SK-N-SH (cell line): ENCODE measurements around the gene IFT20. TPM values are rescaled to one million over a fixed set of nuclear protein-coding genes. Genes with fewer than 3 reads are reported as not detected.

Source experiments
- CTCF ChIA-PET: fragments of 300-600, 350-600 bp; formaldehyde crosslinking; extraction: SDS; loops from one replicate; lab custom pipeline; 2021; lab: Yijun Ruan, JAX
- POLR2A ChIA-PET: fragments of 350-600 bp; sonication (Branson Sonifier 250); formaldehyde crosslinking; extraction: SDS; loops from one replicate; lab custom pipeline; 2020; ENCODE audit warnings: antibody characterized with exemption, inconsistent platforms; lab: Yijun Ruan, JAX
- DNase-seq: peaks from one replicate; pipeline ENCODE4 v3.0.0; 2012
- H2AFZ ChIP-seq: fragments of 200-600 bp; sonication (generic); 2 replicates; pipeline ENCODE4 v1.8.1; 2016; ENCODE audit warnings: antibody characterized with exemption, mild to moderate bottlenecking, low read depth
- H3F3A ChIP-seq: fragments of 200-600 bp; sonication (generic); replicated peaks from 2 replicates; pipeline ENCODE3; 2016; ENCODE audit warnings: antibody characterized with exemption, mild to moderate bottlenecking; ENCODE audit not compliant: insufficient read depth
- H3K27ac ChIP-seq, 2 experiments: fragments of 200-500 bp in 1 of 2; fragments of 200-600 bp in 1 of 2; sonication (Bioruptor generic) in 1 of 2; sonication (generic), shearing (Covaris generic) in 1 of 2; 2 replicates each; pipeline versions ENCODE4 v1.5.1 to v1.6.1; 2014 to 2016; ENCODE audit warnings: low read depth in 2 of 2, inconsistent platforms in 1 of 2, low read length in 1 of 2, mild to moderate bottlenecking in 1 of 2, mixed read lengths in 1 of 2
- H3K27me3 ChIP-seq: fragments of 200-600 bp; sonication (generic), shearing (Covaris generic); 2 replicates; pipeline ENCODE4 v1.6.1; 2016; ENCODE audit warnings: mixed run types; ENCODE audit not compliant: insufficient read depth
- H3K36me3 ChIP-seq, 2 experiments: fragments of 200-500 bp in 1 of 2; fragments of 200-600 bp in 1 of 2; sonication (Bioruptor generic) in 1 of 2; sonication (generic) in 1 of 2; replicated peaks in 1 of 2; 2 replicates each; pipeline versions ENCODE3 to v1.5.1; 2014 to 2016; ENCODE audit warnings: low read length in 1 of 2, mild to moderate bottlenecking in 1 of 2; ENCODE audit not compliant: insufficient read depth in 2 of 2, control insufficient read depth in 1 of 2
- H3K4me1 ChIP-seq, 2 experiments: fragments of 200-500 bp in 1 of 2; fragments of 200-600 bp in 1 of 2; sonication (Bioruptor generic) in 1 of 2; sonication (generic), shearing (Covaris generic) in 1 of 2; 2 replicates each; pipeline versions ENCODE4 v1.5.1 to v1.6.1; 2014 to 2016; ENCODE audit warnings: low read depth in 1 of 2, low read length in 1 of 2, mixed run types in 1 of 2; ENCODE audit not compliant: insufficient read depth in 2 of 2, control insufficient read depth in 1 of 2
- H3K4me2 ChIP-seq: fragments of 200-600 bp; sonication (generic), shearing (Covaris generic); 2 replicates; pipeline ENCODE4 v1.6.1; 2017; ENCODE audit warnings: mixed run types
- H3K4me3 ChIP-seq, 2 experiments: fragments of 200-500 bp in 1 of 2; fragments of 200-600 bp in 1 of 2; sonication (Bioruptor generic) in 1 of 2; sonication (generic), shearing (Covaris generic) in 1 of 2; 2 replicates each; pipeline versions ENCODE4 v1.5.1 to v1.8.1; 2014 to 2016; ENCODE audit warnings: low read depth in 2 of 2, inconsistent platforms in 1 of 2, low read length in 1 of 2, mild to moderate bottlenecking in 1 of 2, mixed read lengths in 1 of 2, moderate library complexity in 1 of 2
- H3K79me2 ChIP-seq: fragments of 200-600 bp; sonication (generic); 2 replicates; pipeline ENCODE4 v1.8.1; 2017; ENCODE audit warnings: mild to moderate bottlenecking; ENCODE audit not compliant: insufficient read depth
- H3K9ac ChIP-seq: fragments of 200-600 bp; sonication (generic); 2 replicates; pipeline ENCODE4 v1.6.1; 2017; ENCODE audit warnings: mixed run types
- H3K9me2 ChIP-seq: fragments of 200-600 bp; sonication (generic); 2 replicates; pipeline ENCODE4 v1.6.1; 2017; ENCODE audit warnings: mixed run types
- H3K9me3 ChIP-seq: fragments of 200-600 bp; sonication (generic); 2 replicates; pipeline ENCODE4 v1.6.1; 2017; ENCODE audit warnings: mixed run types, mild to moderate bottlenecking, moderate library complexity
- H4K20me1 ChIP-seq: fragments of 200-600 bp; sonication (generic); 2 replicates; pipeline ENCODE4 v1.6.1; 2017; ENCODE audit warnings: mild to moderate bottlenecking, mixed run types; ENCODE audit not compliant: insufficient read depth
- CTCF ChIP-seq: fragments of 200-600 bp; sonication (generic); IDR thresholded peaks from 2 replicates; pipeline ENCODE4 v1.6.1; 2017; ENCODE audit warnings: antibody characterized with exemption, mild to moderate bottlenecking, moderate library complexity
- ELF1 ChIP-seq: IDR thresholded peaks from 2 replicates; pipeline ENCODE4 v1.4.0; 2012
- EZH2phosphoT487 ChIP-seq: fragments of 200-600 bp; sonication (generic); IDR thresholded peaks from 2 replicates; pipeline ENCODE4 v1.6.1; 2017; ENCODE audit warnings: low read depth, mixed run types, mild to moderate bottlenecking, antibody characterized with exemption, moderate library complexity, borderline replicate concordance
- FOXM1 ChIP-seq: IDR thresholded peaks from 2 replicates; pipeline ENCODE4 v1.4.0; 2012; ENCODE audit warnings: low read depth, mild to moderate bottlenecking
- JUND ChIP-seq: IDR thresholded peaks from 2 replicates; pipeline ENCODE4 v1.4.0; 2012
- MAX ChIP-seq: IDR thresholded peaks from 2 replicates; pipeline ENCODE4 v1.4.0; 2012; ENCODE audit warnings: low read depth
- MEF2A ChIP-seq: IDR thresholded peaks from 2 replicates; pipeline ENCODE4 v1.4.0; 2012; ENCODE audit warnings: low read depth, borderline replicate concordance
- MXI1 ChIP-seq: IDR thresholded peaks from 2 replicates; pipeline ENCODE4 v1.6.1; 2012; ENCODE audit warnings: mild to moderate bottlenecking, low read depth, low read length, improper control_type of control experiment
- NRF1 ChIP-seq: IDR thresholded peaks from 2 replicates; pipeline ENCODE4 v1.6.1; 2012; ENCODE audit warnings: low read depth, mild to moderate bottlenecking, low read length
- RCOR1 ChIP-seq: fragments of 150-350 bp; IDR thresholded peaks from 2 replicates; pipeline ENCODE4 v1.6.1; 2017; ENCODE audit warnings: antibody characterized with exemption, low read length
- RFX5 ChIP-seq: IDR thresholded peaks from 2 replicates; pipeline ENCODE4 v1.6.1; 2012; ENCODE audit warnings: mild to moderate bottlenecking, improper control_type of control experiment, low read length
- TAF1 ChIP-seq: IDR thresholded peaks from 2 replicates; pipeline ENCODE4 v1.6.1; 2012; ENCODE audit warnings: low read depth, mild to moderate bottlenecking, low read length, moderate library complexity, borderline replicate concordance
- TCF12 ChIP-seq: IDR thresholded peaks from 2 replicates; pipeline ENCODE4 v1.4.0; 2012
- YY1 ChIP-seq: IDR thresholded peaks from 2 replicates; pipeline ENCODE4 v1.4.0; 2012; ENCODE audit warnings: low read depth, mild to moderate bottlenecking
- ZBTB33 ChIP-seq: IDR thresholded peaks from 2 replicates; pipeline ENCODE4 v1.4.0; 2012; ENCODE audit warnings: low read depth, borderline replicate concordance
- WGBS: methylation state at CpG from one replicate; pipeline ENCODE4 v1.1.6; 2017; ENCODE audit warnings: low lambda C conversion rate; 5-methylcytosine and 5-hydroxymethylcytosine counted together
- polyA plus RNA-seq, 3 experiments: library from polyadenylated mRNA; depleted of rRNA; stranded (reverse); fragments of >200 nt; gene quantifications; 2 replicates each; pipeline ENCODE4 v1.2.3, GENCODE V29; 2012

IFT20 gene
- polyA plus RNA-seq, 1 of the 3 experiments (the other 2 are of a cell fraction), result 75.6 TPM

DNA sequence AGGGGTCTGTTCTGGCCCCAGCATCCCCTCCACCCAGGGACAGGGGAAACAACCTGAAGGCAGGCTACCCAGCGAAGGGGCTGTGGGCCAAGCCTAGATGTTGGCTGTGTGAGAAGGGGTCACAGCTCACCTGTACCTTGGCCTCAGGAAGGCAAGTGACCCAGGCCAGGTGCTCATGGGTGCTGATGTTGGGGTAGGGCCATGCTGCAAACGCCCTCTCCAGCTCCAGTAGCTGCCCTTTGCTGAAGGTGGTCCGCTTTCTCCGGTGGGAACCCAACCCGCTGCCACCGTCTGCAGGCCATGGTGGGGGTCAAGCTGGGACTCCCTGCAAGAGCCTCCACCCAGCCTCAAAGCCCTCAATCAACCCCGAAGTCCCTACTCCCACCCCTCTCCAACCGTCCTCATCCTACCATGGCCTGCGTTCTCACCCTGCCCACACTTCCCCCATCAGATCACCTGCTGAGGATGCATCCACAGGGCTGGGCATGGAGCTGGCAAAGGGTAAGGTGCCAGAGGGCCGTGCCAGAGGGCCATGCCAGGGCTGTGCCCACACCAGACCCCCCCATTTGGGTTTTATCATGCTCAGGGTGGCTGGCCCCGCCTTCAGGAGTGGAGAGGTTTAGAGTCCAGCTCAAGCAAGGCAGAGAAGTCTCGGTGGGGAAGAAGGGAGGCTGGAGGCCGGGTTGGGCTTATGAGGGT is 29.5 kb upstream of the IFT20 start, which contains the start of gene SEBOX:
SEBOX (minus strand) TSS at position 535 of the 699 bp plus-strand sequence; CDS start at position 487, 48 bp downstream.
- H3K9me3 ChIP-seq, result no peaks in the 10 kb centered on the region
- H3K4me1 ChIP-seq, result peaks cover 0 to 2% of the 10 kb centered on the region in 2 experiments; a peak in 1 of 4 replicates
- H4K20me1 ChIP-seq, result no peaks in the 10 kb centered on the region
- no peak within 1 kb of the TSS for H3K9ac ChIP-seq
- H3K27ac ChIP-seq, result no peak within 1 kb of the TSS
- H3K27me3 ChIP-seq, result no peaks in the 10 kb centered on the region
- H2AFZ ChIP-seq, result no peak within 1 kb of the TSS
- no peak within 1 kb of the TSS for H3K4me2 ChIP-seq
- peaks cover 11 to 38% of the 10 kb centered on the region in 2 experiments for H3K36me3 ChIP-seq
- H3F3A ChIP-seq, result peaks cover 7% of the 10 kb centered on the region
- no peak for DNase-seq
- TF ChIP-seq TAF1, result no peak
- TF ChIP-seq NRF1, result no peak
- TF ChIP-seq FOXM1, result no peak
- no peak for TF ChIP-seq YY1
- TF ChIP-seq CTCF, result no peak
- TF ChIP-seq MAX, result no peak
- TF ChIP-seq RFX5, result no peak
- TF ChIP-seq MEF2A, result no peak
- no peak for TF ChIP-seq ELF1
- TF ChIP-seq JUND, result no peak
- TF ChIP-seq ZBTB33, result no peak
- TF ChIP-seq RCOR1, result no peak
- no peak for TF ChIP-seq TCF12
- TF ChIP-seq MXI1, result no peak
- no peak for TF ChIP-seq EZH2phosphoT487
- POLR2A ChIA-PET, result no interaction called here
- H3K79me2 ChIP-seq, result no peaks in the 10 kb centered on the region
- H3K9me2 ChIP-seq, result no peaks in the 10 kb centered on the region
- WGBS, result 94% methylated on average over 11 of the region's 13 CpGs
- no peak within 1 kb of the TSS for H3K4me3 ChIP-seq
- CTCF ChIA-PET, result no interaction called here
